ENCODE data around the gene FAM89A. TPM values are rescaled to one million over a fixed set of nuclear protein-coding genes. Genes with fewer than 3 reads are reported as not detected.
"Not testable (repeated sequence)": the region's sequence is repeated elsewhere in the genome, so short reads cannot be mapped to it uniquely, and the experiment has no call there.

Gene FAM89A
- total RNA-seq, 1 donor from 2014 or later, result 9.6 TPM

GRCh38 chr1:230986976-230987375 is 53.1 kb downstream of the FAM89A start:
- FAIRE-seq, result no peak
- Mint-ChIP-seq H3K4me1 (ENCODE audit: low read depth, unreplicated experiment) (peaks cover 14% of the 10 kb centered on the region), H3K9me3 (ENCODE audit: unreplicated experiment) (no peaks in the 10 kb centered on the region), H3K27me3 (ENCODE audit: low read depth, unreplicated experiment) (no peaks in the 10 kb centered on the region), H3K4me3 (ENCODE audit: unreplicated experiment) (peak overlapping the region; percentile 11), H3K27ac (ENCODE audit: unreplicated experiment) (no peak overlapping the region), H3K36me3 (ENCODE audit: low read depth, unreplicated experiment) (peaks cover 8% of the 10 kb centered on the region)
- no peak for TF ChIP-seq CTCF (IDR thresholded peaks at IDR 0.05; ENCODE audit: insufficient read depth, low read depth, low read length)
- TF ChIP-seq EZH2 (IDR thresholded peaks at IDR 0.05; ENCODE audit: insufficient read depth, low read length), result no peak
- no peak overlapping the region for H3K4me3 ChIP-seq (ENCODE audit: insufficient read depth, low read depth, low read length)
- no peak overlapping the region for H3K9ac ChIP-seq (ENCODE audit: low read length)
- H3K27me3 ChIP-seq (ENCODE audit: insufficient read depth, low read length), result no peaks in the 10 kb centered on the region
- H3K4me1 ChIP-seq (ENCODE audit: insufficient read depth, low read length), result peaks cover 5% of the 10 kb centered on the region
- H2AFZ ChIP-seq (ENCODE audit: low read depth, low read length), result no peak overlapping the region
- DNase-seq (ENCODE audit: low read depth), result peak; percentile 73
- peaks cover 7% of the 10 kb centered on the region for H3K36me3 ChIP-seq (ENCODE audit: insufficient read depth, low read length)
- peaks cover 2% of the 10 kb centered on the region for H4K20me1 ChIP-seq (ENCODE audit: insufficient read depth, low read length)
- H3K4me2 ChIP-seq (ENCODE audit: low read length), result peak overlapping the region; percentile 24
- no peaks in the 10 kb centered on the region for H3K9me3 ChIP-seq (ENCODE audit: insufficient read depth, low read depth, low read length)
- no peak overlapping the region for H3K27ac ChIP-seq (ENCODE audit: low read depth, low read length)
- peaks cover 12% of the 10 kb centered on the region for H3K79me2 ChIP-seq (ENCODE audit: insufficient read depth, low read length)

GRCh38 chr1:230985711-230986110 is 54.3 kb downstream of the FAM89A start:
- no peaks in the 10 kb centered on the region for H4K20me1 ChIP-seq (ENCODE audit: insufficient read depth, low read length)
- FAIRE-seq, result no peak
- peaks cover 9% of the 10 kb centered on the region for H3K36me3 ChIP-seq (ENCODE audit: insufficient read depth, low read length)

GRCh38 chr1:230984622-230985515 is 55.2 kb downstream of the FAM89A start:
- H3K4me2 ChIP-seq (ENCODE audit: low read length); H3K27me3 Mint-ChIP-seq (ENCODE audit: low read depth, unreplicated experiment); H2AFZ ChIP-seq (ENCODE audit: low read depth, low read length); H3K4me1 ChIP-seq (ENCODE audit: insufficient read depth, low read length); H4K20me1 ChIP-seq (ENCODE audit: insufficient read depth, low read length); H3K4me3 Mint-ChIP-seq (ENCODE audit: unreplicated experiment); FAIRE-seq; H3K36me3 ChIP-seq (ENCODE audit: insufficient read depth, low read length); H3K27ac ChIP-seq (ENCODE audit: low read depth, low read length); DNase-seq (ENCODE audit: low read depth); H3K27ac Mint-ChIP-seq (ENCODE audit: unreplicated experiment); H3K4me3 ChIP-seq (ENCODE audit: insufficient read depth, low read depth, low read length); H3K27me3 ChIP-seq (ENCODE audit: insufficient read depth, low read length); H3K36me3 Mint-ChIP-seq (ENCODE audit: low read depth, unreplicated experiment); H3K9me3 Mint-ChIP-seq (ENCODE audit: unreplicated experiment); H3K9me3 ChIP-seq (ENCODE audit: insufficient read depth, low read depth, low read length); H3K9ac ChIP-seq (ENCODE audit: low read length): not testable (repeated sequence)
- peaks cover 19% of the 10 kb centered on the region for H3K79me2 ChIP-seq (ENCODE audit: insufficient read depth, low read length)
- peaks cover 13% of the 10 kb centered on the region for H3K4me1 Mint-ChIP-seq (ENCODE audit: low read depth, unreplicated experiment)

More at GRCh38 chr1:230985711-230986110, 54.3 kb downstream of the FAM89A start:
- TF ChIP-seq EZH2 (IDR thresholded peaks at IDR 0.05; ENCODE audit: insufficient read depth, low read length), result no peak
- TF ChIP-seq CTCF (IDR thresholded peaks at IDR 0.05; ENCODE audit: insufficient read depth, low read depth, low read length), result no peak
- Mint-ChIP-seq H3K27me3 (ENCODE audit: low read depth, unreplicated experiment) (no peaks in the 10 kb centered on the region), H3K9me3 (ENCODE audit: unreplicated experiment) (no peaks in the 10 kb centered on the region), H3K36me3 (ENCODE audit: low read depth, unreplicated experiment) (no peaks in the 10 kb centered on the region), H3K4me3 (ENCODE audit: unreplicated experiment) (no peak overlapping the region), H3K4me1 (ENCODE audit: low read depth, unreplicated experiment) (peaks cover 11% of the 10 kb centered on the region), H3K27ac (ENCODE audit: unreplicated experiment) (no peak overlapping the region)
- H3K27ac ChIP-seq (ENCODE audit: low read depth, low read length), result no peak overlapping the region
- no peaks in the 10 kb centered on the region for H3K27me3 ChIP-seq (ENCODE audit: insufficient read depth, low read length)
- no peak overlapping the region for H3K4me2 ChIP-seq (ENCODE audit: low read length)
- DNase-seq (ENCODE audit: low read depth), result no peak
- H3K9ac ChIP-seq (ENCODE audit: low read length), result no peak overlapping the region
- H3K4me3 ChIP-seq (ENCODE audit: insufficient read depth, low read depth, low read length), result no peak overlapping the region
- H3K79me2 ChIP-seq (ENCODE audit: insufficient read depth, low read length), result peaks cover 16% of the 10 kb centered on the region
- peaks cover 5% of the 10 kb centered on the region for H3K4me1 ChIP-seq (ENCODE audit: insufficient read depth, low read length)
- H2AFZ ChIP-seq (ENCODE audit: low read depth, low read length), result no peak overlapping the region
- no peaks in the 10 kb centered on the region for H3K9me3 ChIP-seq (ENCODE audit: insufficient read depth, low read depth, low read length)

All from astrocyte (in vitro differentiated cells and primary cell).